Astrocyte of the spinal cord (primary cell): ENCODE results near the gene FLNC.

Experiments used
- DNase-seq: peaks from one replicate; pipeline ENCODE4 v3.0.0; 2011; ENCODE audit warnings: low read depth, low spot score
- H3K4me3 ChIP-seq: 2 replicates; pipeline ENCODE4 v1.5.1; 2011; ENCODE audit warnings: low read depth, mild to moderate bottlenecking, low read length, moderate library complexity
- CTCF ChIP-seq: IDR thresholded peaks from 2 replicates; pipeline ENCODE4 v1.5.1; 2012; ENCODE audit warnings: low read depth, mild to moderate bottlenecking, low read length, inconsistent platforms
- in situ Hi-C: cut with HindIII; loops from 2 replicates; pipeline ENCODE4 v1.10.0; 2017; ENCODE audit warnings: low sequenced_read_pairs

Gene FLNC

GRCh38 chr7:128899392-128899791 lies 69.2 kb downstream of the FLNC start:
- DNase-seq: peak; percentile 7
- TF ChIP-seq CTCF: no peak
- in situ Hi-C loops: no loop called here
- H3K4me3 ChIP-seq: no peak overlapping the region

GRCh38 chr7:128900237-128900636 lies 70.0 kb downstream of the FLNC start:
- no peak overlapping the region for H3K4me3 ChIP-seq
- in situ Hi-C loops: no loop called here
- DNase-seq: no peak
- TF ChIP-seq CTCF: no peak

GRCh38 chr7:128902761-128903585 lies 72.8 kb downstream of the FLNC start:
- no peak overlapping the region for H3K4me3 ChIP-seq
- no peak for TF ChIP-seq CTCF
- no peak for DNase-seq
- in situ Hi-C loops: no loop called here

- no peak overlapping the region for H3K4me3 ChIP-seq
- no peak for TF ChIP-seq CTCF
- in situ Hi-C loops: no loop called here
- DNase-seq: no peak
Measured at GRCh38 chr7:128903621-128904361, 73.6 kb downstream of the FLNC start.

- TF ChIP-seq CTCF: peak; percentile 60
Measured at GRCh38 chr7:128904381-128905197, 74.4 kb downstream of the FLNC start.

GRCh38 chr7:128906001-128906765 lies 76.0 kb downstream of the FLNC start:
- in situ Hi-C loops: no loop called here
- no peak overlapping the region for H3K4me3 ChIP-seq
- DNase-seq: no peak
- no peak for TF ChIP-seq CTCF

More at GRCh38 chr7:128904381-128905197, 74.4 kb downstream of the FLNC start:
- DNase-seq: peak; percentile 39
- in situ Hi-C loops: no loop called here
- H3K4me3 ChIP-seq: no peak overlapping the region
